Esophagus (tissue), 2 donors: ENCODE results near the gene NCDN. TPM values are rescaled to one million over a fixed set of nuclear protein-coding genes. Genes with fewer than 3 reads are reported as not detected.

Experiments used
- H3K27ac ChIP-seq, 2 donors: one replicate each; pipeline ENCODE4 v1.5.1; 2013; ENCODE audit warnings: low read depth in 2 of 2, mild to moderate bottlenecking in 2 of 2, inconsistent platforms in 1 of 2, low read length in 1 of 2, moderate library complexity in 1 of 2
- H3K27me3 ChIP-seq, 2 donors: one replicate each; pipeline ENCODE4 v1.6.1; 2013; ENCODE audit warnings: low read length in 2 of 2, control low read depth in 1 of 2, mild to moderate bottlenecking in 1 of 2; ENCODE audit not compliant: insufficient read depth in 2 of 2, control insufficient read depth in 1 of 2
- H3K36me3 ChIP-seq, 2 donors: one replicate each; pipeline ENCODE4 v1.6.1; 2013; ENCODE audit warnings: low read length in 1 of 2; ENCODE audit not compliant: control insufficient read depth in 2 of 2, insufficient read depth in 2 of 2
- H3K4me1 ChIP-seq, 2 donors: one replicate each; pipeline ENCODE4 v1.6.1; 2013; ENCODE audit warnings: low read length in 1 of 2; ENCODE audit not compliant: control insufficient read depth in 2 of 2, insufficient read depth in 2 of 2
- H3K4me3 ChIP-seq, 2 donors: one replicate each; pipeline ENCODE4 v1.5.1; 2013; ENCODE audit warnings: low read length in 2 of 2, mild to moderate bottlenecking in 2 of 2, low read depth in 1 of 2, moderate library complexity in 1 of 2
- H3K9me3 ChIP-seq, 2 donors: one replicate each; pipeline ENCODE4 v1.6.1; 2013; ENCODE audit warnings: mild to moderate bottlenecking in 2 of 2, low read depth in 1 of 2, low read length in 1 of 2, moderate library complexity in 1 of 2; ENCODE audit not compliant: control insufficient read depth in 2 of 2, insufficient read depth in 1 of 2
- WGBS, 2 donors: extraction: QIAGEN DNeasy Blood & Tissue Kit; methylation state at CpG; one replicate each; pipeline ENCODE4 v1.1.7; 2013; 5-methylcytosine and 5-hydroxymethylcytosine counted together
- polyA plus RNA-seq, 2 donors: library from polyadenylated mRNA; stranded (reverse); fragments of 200-250 nt; gene quantifications; one replicate each; pipeline ENCODE4 v1.2.3, GENCODE V29; 2013
- donor health status: healthy with polysubstance abuse.
- donor health status: Bipolar disorder and iron deficiency.

NCDN gene
- polyA plus RNA-seq, 2 donors: 4.6 to 8.3 TPM

GRCh38 chr1:35532497-35533223 lies 24.9 kb upstream of the NCDN start:
- no peaks in the 10 kb centered on the region for H3K27me3 ChIP-seq
- 49 to 71% methylated on average over 1 of the region's 1 CpG for WGBS, 2 donors
- no peak overlapping the region for H3K27ac ChIP-seq
- H3K4me3 ChIP-seq: no peak overlapping the region
- peaks cover 2 to 10% of the 10 kb centered on the region in 2 donors for H3K36me3 ChIP-seq
- peaks cover 0 to 4% of the 10 kb centered on the region in 2 donors for H3K9me3 ChIP-seq
- no peaks in the 10 kb centered on the region for H3K4me1 ChIP-seq

DNA sequence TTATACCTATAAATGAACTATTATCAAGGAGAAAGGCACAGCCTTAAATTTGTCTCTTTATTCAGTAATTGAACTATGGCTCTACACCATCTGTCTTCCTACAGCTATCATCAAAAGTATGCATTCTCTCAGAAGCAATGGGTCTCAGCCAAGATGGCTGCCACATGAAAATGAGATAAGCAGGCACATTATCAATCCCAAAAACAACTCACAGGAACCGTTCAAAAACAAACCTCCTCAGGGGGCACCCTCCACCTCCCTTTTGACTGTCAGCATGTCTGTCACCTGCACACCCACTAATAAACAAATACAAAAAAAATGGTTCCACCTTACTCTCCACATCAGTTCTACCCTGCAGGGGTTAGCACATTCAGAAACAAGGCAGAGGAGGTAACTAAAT lies 24.0 kb upstream of the NCDN start:
- Histone ChIP-seq H3K27ac (no peak overlapping the region), H3K27me3 (no peaks in the 10 kb centered on the region), H3K9me3 (peaks cover 0 to 4% of the 10 kb centered on the region in 2 donors), H3K4me1 (no peaks in the 10 kb centered on the region), H3K36me3 (peaks cover 2 to 10% of the 10 kb centered on the region in 2 donors), H3K4me3 (no peak overlapping the region)
- WGBS, 2 donors: 44 to 49% methylated on average over 1 of the region's 1 CpG

DNA sequence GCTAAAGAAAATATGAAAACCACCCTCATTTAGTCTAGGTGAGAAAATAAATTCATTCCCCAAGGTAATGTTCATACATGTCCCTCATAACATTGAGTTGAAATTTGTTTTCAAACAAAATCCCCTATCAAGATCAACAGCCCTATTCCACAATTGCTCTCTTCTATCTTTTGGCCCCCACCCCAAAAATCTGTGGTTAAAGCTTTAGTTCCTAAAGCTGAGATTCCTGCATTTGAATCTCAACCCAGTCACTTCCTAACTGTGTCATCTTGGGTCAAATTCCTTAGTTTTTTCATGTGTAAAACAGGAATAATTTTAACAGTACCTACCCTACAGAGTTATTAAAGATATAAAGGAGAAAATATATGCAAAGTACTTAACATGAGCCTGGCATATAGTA lies 22.4 kb upstream of the NCDN start:
- H3K4me1 ChIP-seq: no peaks in the 10 kb centered on the region

GRCh38 chr1:35536556-35537162 lies 20.9 kb upstream of the NCDN start:
- H3K27ac ChIP-seq: no peak overlapping the region
- WGBS, 2 donors: 84 to 90% methylated on average over 2 of the region's 2 CpGs
- no peaks in the 10 kb centered on the region for H3K27me3 ChIP-seq
- no peak overlapping the region for H3K4me3 ChIP-seq
- peaks cover 0 to 2% of the 10 kb centered on the region in 2 donors for H3K36me3 ChIP-seq
- H3K9me3 ChIP-seq: no peaks in the 10 kb centered on the region
- no peaks in the 10 kb centered on the region for H3K4me1 ChIP-seq

More for the DNA sequence above, 22.4 kb upstream of the NCDN start:
- Histone ChIP-seq H3K27me3 (no peaks in the 10 kb centered on the region), H3K27ac (no peak overlapping the region), H3K4me3 (no peak overlapping the region), H3K9me3 (peaks cover 0 to 4% of the 10 kb centered on the region in 2 donors), H3K36me3 (peaks cover 2 to 10% of the 10 kb centered on the region in 2 donors)

GRCh38 chr1:35537806-35538205 lies 19.8 kb upstream of the NCDN start:
- no peaks in the 10 kb centered on the region for H3K9me3 ChIP-seq
- no peak overlapping the region for H3K27ac ChIP-seq
- no peaks in the 10 kb centered on the region for H3K27me3 ChIP-seq
- H3K4me1 ChIP-seq: no peaks in the 10 kb centered on the region
- 91 to 95% methylated on average over 1 of the region's 1 CpG for WGBS, 2 donors
- H3K4me3 ChIP-seq: no peak overlapping the region
- peaks cover 0 to under 1% of the 10 kb centered on the region in 2 donors for H3K36me3 ChIP-seq

DNA sequence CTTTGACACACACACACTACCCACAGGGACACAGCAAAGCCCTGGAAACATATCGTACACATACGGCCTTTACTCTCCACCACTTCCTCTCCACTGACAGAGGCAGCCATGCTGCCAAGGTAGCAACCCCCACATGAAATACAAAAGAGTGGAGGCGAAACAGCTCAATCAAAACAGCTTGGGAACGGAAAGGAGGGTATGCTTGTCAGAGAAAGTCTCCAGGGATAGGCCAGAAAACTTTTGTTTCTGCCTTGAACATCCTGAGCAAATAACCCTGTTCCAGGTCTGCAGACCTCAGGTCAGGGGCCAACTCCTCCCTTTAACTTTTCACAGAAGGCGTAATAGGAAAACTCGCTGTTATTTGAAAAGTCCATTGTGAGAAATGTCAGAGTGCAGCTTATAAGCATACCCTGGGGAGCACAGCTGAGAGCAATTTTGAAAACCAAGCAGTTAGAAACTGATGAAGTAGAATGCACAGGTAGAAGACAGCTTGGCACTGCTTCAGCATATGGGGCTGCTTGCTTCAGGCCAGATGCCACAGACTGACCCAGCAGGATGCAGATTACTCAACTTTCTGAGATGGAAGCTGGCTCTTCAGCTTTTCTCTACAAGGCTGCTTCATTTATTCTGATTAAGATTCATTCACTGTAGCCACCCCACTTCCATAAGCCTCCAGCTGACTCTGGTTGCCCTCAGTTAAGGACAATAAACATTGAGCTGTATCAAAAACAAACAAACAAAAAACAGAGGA lies 18.4 kb upstream of the NCDN start:
- no peaks in the 10 kb centered on the region for H3K9me3 ChIP-seq
- H3K36me3 ChIP-seq: peaks cover 0 to 2% of the 10 kb centered on the region in 2 donors
- H3K27ac ChIP-seq: peak overlapping the region; percentile 2 to 22
- no peaks in the 10 kb centered on the region for H3K4me1 ChIP-seq
- WGBS, 2 donors: 66 to 69% methylated on average over 6 of the region's 6 CpGs
- H3K27me3 ChIP-seq: no peaks in the 10 kb centered on the region
- H3K4me3 ChIP-seq: no peak overlapping the region

DNA sequence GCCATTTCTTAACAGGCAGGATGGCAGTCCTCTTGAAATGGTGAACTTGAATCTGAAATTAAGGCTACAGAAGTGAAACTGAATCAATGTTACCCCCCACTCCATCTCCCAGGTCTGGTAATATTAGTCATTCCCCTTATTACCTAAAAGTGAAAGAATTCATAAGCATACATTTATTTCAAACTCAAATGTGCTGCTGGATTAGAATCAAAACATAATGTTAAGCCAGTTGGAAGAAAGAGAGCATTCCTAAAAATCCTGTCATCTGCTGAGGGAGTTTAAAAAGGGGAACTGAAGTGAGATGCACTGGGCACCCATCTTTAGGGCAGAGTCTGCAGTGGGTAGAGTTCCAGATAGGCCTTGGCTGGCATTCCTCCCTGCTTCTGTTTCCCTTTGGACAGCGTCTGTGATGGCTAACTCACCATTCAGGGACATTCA lies 17.8 kb upstream of the NCDN start:
- 23 to 26% methylated on average over 1 of the region's 1 CpG for WGBS, 2 donors
- Histone ChIP-seq H3K27ac (peak overlapping the region in 1 of 2 donors; percentile 13), H3K27me3 (no peaks in the 10 kb centered on the region), H3K4me3 (no peak overlapping the region), H3K36me3 (peaks cover 0 to 2% of the 10 kb centered on the region in 2 donors), H3K4me1 (no peaks in the 10 kb centered on the region), H3K9me3 (no peaks in the 10 kb centered on the region)

GRCh38 chr1:35544976-35545375 lies 12.6 kb upstream of the NCDN start:
- H3K4me3 ChIP-seq: no peak overlapping the region
- no peaks in the 10 kb centered on the region for H3K4me1 ChIP-seq
- peaks cover 0 to 2% of the 10 kb centered on the region in 2 donors for H3K36me3 ChIP-seq
- no peak overlapping the region for H3K27ac ChIP-seq
- H3K9me3 ChIP-seq: no peaks in the 10 kb centered on the region
- no peaks in the 10 kb centered on the region for H3K27me3 ChIP-seq
- WGBS, 2 donors: 74 to 82% methylated on average over 3 of the region's 3 CpGs

- Histone ChIP-seq H3K27ac (no peak overlapping the region), H3K4me1 (no peaks in the 10 kb centered on the region), H3K4me3 (no peak overlapping the region), H3K27me3 (no peaks in the 10 kb centered on the region), H3K36me3 (peaks cover 0 to 2% of the 10 kb centered on the region in 2 donors), H3K9me3 (no peaks in the 10 kb centered on the region)
- WGBS, 2 donors: 98% methylated on average over 1 of the region's 1 CpG
These were observed 11.0 kb upstream of the NCDN start for GRCh38 chr1:35546614-35547013.
